Esophagus muscularis mucosa (tissue), 4 donors: ENCODE measurements around the gene DAAM1.

ENCODE experiments used
- EP300 ChIP-seq: sonication (generic); formaldehyde crosslinking; IDR thresholded peaks from one replicate; pipeline ENCODE4 v1.6.1; 2017; ENCODE audit warnings: antibody characterized with exemption
- POLR2A ChIP-seq: fragments of 450-650 bp; IDR thresholded peaks from one replicate; pipeline ENCODE4 v1.6.1; 2017; ENCODE audit warnings: antibody characterized with exemption, moderate library complexity, mild to moderate bottlenecking, low read depth
- POLR2AphosphoS5 ChIP-seq, 2 donors: sonication (generic); formaldehyde crosslinking; IDR thresholded peaks; one replicate each; pipeline ENCODE4 v1.6.1; 2017; ENCODE audit warnings: antibody characterized with exemption in 2 of 2
- TF ChIP-seq, protein P1 (sequence below), 3 experiments: fragments of 200-600 bp in 2 of 3; fragments of 450-650 bp in 1 of 3; sonication (generic) in 2 of 3; IDR thresholded peaks; one replicate each; pipeline ENCODE4 v1.5.1; 2017 to 2019; ENCODE audit warnings: antibody characterized with exemption in 3 of 3, mild to moderate bottlenecking in 2 of 3, moderate library complexity in 1 of 3

DNA sequence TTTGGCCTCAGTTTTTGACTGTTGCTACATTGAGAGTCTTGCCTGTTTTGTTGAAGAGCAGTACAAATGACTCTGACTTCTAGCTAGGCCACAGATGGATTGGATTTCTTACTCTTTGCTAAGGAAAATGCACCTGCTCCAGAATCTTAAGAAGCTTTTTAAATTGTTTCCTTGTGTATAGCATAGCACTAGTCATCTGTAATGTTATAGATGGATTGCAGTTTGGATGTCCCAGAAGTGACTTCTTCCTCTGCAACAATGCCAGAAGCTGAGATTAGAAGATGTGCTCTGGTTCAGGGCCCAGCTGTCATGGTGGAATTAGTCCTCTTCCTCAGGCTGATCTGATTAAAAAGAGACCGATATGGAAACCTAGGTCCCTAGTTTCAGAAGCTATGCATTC is 67.9 kb downstream of the DAAM1 start:
- TF ChIP-seq, protein P1, sequence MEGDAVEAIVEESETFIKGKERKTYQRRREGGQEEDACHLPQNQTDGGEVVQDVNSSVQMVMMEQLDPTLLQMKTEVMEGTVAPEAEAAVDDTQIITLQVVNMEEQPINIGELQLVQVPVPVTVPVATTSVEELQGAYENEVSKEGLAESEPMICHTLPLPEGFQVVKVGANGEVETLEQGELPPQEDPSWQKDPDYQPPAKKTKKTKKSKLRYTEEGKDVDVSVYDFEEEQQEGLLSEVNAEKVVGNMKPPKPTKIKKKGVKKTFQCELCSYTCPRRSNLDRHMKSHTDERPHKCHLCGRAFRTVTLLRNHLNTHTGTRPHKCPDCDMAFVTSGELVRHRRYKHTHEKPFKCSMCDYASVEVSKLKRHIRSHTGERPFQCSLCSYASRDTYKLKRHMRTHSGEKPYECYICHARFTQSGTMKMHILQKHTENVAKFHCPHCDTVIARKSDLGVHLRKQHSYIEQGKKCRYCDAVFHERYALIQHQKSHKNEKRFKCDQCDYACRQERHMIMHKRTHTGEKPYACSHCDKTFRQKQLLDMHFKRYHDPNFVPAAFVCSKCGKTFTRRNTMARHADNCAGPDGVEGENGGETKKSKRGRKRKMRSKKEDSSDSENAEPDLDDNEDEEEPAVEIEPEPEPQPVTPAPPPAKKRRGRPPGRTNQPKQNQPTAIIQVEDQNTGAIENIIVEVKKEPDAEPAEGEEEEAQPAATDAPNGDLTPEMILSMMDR (IDR thresholded peaks at IDR 0.05), result no peak
- TF ChIP-seq POLR2A (no peak), EP300 (no peak), POLR2AphosphoS5 (IDR thresholded peaks at IDR 0.05) (no peak)
